GM23248 (cell line): Measurements from ENCODE around the gene LMBR1L.

Source experiments
- EZH2 ChIP-seq: fragments of 200-600 bp; sonication (generic); IDR thresholded peaks from 2 replicates; pipeline ENCODE4 v1.6.1; 2018; ENCODE audit warnings: antibody characterized with exemption, mild to moderate bottlenecking; ENCODE audit not compliant: insufficient read depth, poor library complexity, severe bottlenecking
- EZH2phosphoT487 ChIP-seq: fragments of 200-600 bp; sonication (generic); IDR thresholded peaks from 2 replicates; pipeline ENCODE4 v1.6.1; 2018; ENCODE audit warnings: antibody characterized with exemption, moderate library complexity, mild to moderate bottlenecking, low read depth; ENCODE audit not compliant: insufficient read depth

GRCh38 chr12:49144384-49144783 lies 33.7 kb upstream of the LMBR1L start:
- TF ChIP-seq EZH2 (no peak), EZH2phosphoT487 (no peak)
